Tibial nerve (tissue), 3 donors: ENCODE measurements around the gene ZNF24.

ENCODE experiments used
- POLR2A ChIP-seq, 2 donors: fragments of 450-650 bp; IDR thresholded peaks; one replicate each; pipeline ENCODE4 v1.6.1; 2017; ENCODE audit warnings: antibody characterized with exemption in 2 of 2, mild to moderate bottlenecking in 2 of 2, moderate library complexity in 2 of 2
- TF ChIP-seq, protein P1 (sequence below), 5 experiments: fragments of 200-600 bp in 3 of 5; fragments of 450-650 bp in 2 of 5; sonication (generic) in 3 of 5; IDR thresholded peaks; one replicate each; pipeline ENCODE4 v1.5.1; 2016 to 2019; ENCODE audit warnings: antibody characterized with exemption in 5 of 5, mild to moderate bottlenecking in 3 of 5, moderate library complexity in 2 of 5

DNA sequence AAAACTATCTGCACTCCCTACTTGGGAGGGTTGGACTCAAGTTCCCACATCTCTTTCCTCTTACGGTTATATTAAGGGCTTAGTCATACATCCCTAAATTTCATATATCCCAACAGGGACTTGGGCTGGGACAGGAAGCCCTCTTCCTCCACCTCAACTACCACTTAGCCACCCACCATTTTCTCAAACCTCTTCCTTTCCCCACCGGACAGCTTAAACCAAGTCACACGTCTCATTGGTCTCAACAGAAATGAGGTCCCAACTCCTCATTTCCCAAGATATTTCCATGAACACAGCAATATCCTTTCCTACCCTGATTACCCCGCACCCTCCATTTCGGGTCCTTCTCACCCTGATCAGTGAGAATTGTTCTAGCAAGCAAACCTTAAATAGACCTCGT, 54.9 kb downstream of the ZNF24 start:
- TF ChIP-seq, protein P1, sequence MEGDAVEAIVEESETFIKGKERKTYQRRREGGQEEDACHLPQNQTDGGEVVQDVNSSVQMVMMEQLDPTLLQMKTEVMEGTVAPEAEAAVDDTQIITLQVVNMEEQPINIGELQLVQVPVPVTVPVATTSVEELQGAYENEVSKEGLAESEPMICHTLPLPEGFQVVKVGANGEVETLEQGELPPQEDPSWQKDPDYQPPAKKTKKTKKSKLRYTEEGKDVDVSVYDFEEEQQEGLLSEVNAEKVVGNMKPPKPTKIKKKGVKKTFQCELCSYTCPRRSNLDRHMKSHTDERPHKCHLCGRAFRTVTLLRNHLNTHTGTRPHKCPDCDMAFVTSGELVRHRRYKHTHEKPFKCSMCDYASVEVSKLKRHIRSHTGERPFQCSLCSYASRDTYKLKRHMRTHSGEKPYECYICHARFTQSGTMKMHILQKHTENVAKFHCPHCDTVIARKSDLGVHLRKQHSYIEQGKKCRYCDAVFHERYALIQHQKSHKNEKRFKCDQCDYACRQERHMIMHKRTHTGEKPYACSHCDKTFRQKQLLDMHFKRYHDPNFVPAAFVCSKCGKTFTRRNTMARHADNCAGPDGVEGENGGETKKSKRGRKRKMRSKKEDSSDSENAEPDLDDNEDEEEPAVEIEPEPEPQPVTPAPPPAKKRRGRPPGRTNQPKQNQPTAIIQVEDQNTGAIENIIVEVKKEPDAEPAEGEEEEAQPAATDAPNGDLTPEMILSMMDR (IDR thresholded peaks at IDR 0.05), result no peak
- no peak for TF ChIP-seq POLR2A (IDR thresholded peaks at IDR 0.05)
